OCI-LY3 (cell line): ENCODE data around the gene CARF.

Source experiments
- EZH2phosphoT487 ChIP-seq: fragments of 200-600 bp; shearing (Covaris generic); IDR thresholded peaks from 2 replicates; pipeline ENCODE4 v1.6.1; 2018; ENCODE audit warnings: antibody characterized with exemption, mixed run types, low read depth
- TF ChIP-seq, protein P1 (sequence below): fragments of 200-600, 300-600 bp; sonication (generic); IDR thresholded peaks from 2 replicates; pipeline ENCODE4 v1.5.1; 2014; ENCODE audit warnings: antibody characterized with exemption, low read length, low read depth

DNA sequence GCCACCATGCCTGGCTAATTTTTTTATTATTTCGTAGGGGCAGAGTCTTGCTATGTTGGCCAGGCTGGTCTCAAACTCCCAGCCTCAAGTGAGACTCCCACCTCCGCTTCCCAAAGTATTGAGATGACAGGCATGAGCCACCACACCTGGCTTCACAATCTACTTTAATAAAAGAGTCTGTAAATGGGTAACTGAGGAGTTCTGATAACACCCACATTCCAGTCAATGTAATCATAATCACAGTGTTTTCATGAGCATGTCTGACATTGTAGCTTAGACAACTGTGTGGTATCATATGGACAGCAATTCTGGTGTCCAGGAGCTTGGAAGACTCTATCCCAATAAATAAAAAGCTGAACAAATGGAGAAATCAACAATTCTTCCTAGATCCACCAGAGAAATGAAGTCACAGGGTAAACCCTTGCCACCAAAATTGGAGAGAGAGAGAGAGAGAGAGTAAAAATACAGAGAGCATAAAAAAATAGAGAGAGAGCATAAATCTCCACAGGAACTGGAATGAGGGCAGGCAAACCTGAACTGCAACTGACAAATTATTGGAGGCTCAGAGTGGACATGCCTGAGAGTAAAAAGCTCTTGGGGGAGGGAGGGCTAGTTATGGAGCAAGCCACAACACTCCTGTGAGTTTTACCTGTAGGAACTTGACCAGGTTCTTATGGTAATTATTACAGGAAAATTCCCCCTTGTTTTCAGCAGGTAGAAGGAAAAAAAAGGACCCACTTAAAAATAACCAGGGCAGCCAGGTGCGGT is 90.2 kb downstream of the CARF start:
- TF ChIP-seq, protein P1, sequence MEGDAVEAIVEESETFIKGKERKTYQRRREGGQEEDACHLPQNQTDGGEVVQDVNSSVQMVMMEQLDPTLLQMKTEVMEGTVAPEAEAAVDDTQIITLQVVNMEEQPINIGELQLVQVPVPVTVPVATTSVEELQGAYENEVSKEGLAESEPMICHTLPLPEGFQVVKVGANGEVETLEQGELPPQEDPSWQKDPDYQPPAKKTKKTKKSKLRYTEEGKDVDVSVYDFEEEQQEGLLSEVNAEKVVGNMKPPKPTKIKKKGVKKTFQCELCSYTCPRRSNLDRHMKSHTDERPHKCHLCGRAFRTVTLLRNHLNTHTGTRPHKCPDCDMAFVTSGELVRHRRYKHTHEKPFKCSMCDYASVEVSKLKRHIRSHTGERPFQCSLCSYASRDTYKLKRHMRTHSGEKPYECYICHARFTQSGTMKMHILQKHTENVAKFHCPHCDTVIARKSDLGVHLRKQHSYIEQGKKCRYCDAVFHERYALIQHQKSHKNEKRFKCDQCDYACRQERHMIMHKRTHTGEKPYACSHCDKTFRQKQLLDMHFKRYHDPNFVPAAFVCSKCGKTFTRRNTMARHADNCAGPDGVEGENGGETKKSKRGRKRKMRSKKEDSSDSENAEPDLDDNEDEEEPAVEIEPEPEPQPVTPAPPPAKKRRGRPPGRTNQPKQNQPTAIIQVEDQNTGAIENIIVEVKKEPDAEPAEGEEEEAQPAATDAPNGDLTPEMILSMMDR, result no peak
- TF ChIP-seq EZH2phosphoT487, result no peak
